NCI-H128 (cell line): ENCODE results near the gene UMPS.
A peak's percentile ranks its signal among the peaks of the same experiment; 100 is the strongest.

Experiments
- DNase-seq: peaks from one replicate; lab custom pipeline; 2025; ENCODE audit not compliant: unreplicated experiment; lab: John Stamatoyannopoulos, UW

Gene UMPS

GRCh38 chr3:124730129-124730940 is at the start of gene UMPS:
TSS of gene UMPS (plus strand) at chr3:124730452. CDS start at chr3:124730472, 20 bp downstream.
- peak; percentile 90 for DNase-seq

GRCh38 chr3:124680521-124680920 is 49.7 kb upstream of the UMPS start:
- no peak for DNase-seq

GRCh38 chr3:124682263-124682662 is 48.0 kb upstream of the UMPS start:
- no peak for DNase-seq

- no peak for DNase-seq
Measured at GRCh38 chr3:124684459-124684858, 45.8 kb upstream of the UMPS start.

GRCh38 chr3:124685067-124685466 is 45.2 kb upstream of the UMPS start:
- DNase-seq: no peak

- no peak for DNase-seq
Measured at GRCh38 chr3:124685481-124685880, 44.8 kb upstream of the UMPS start.

GRCh38 chr3:124686028-124686670 is 44.1 kb upstream of the UMPS start:
- no peak for DNase-seq

GRCh38 chr3:124688581-124689454 is 41.4 kb upstream of the UMPS start:
- peak; percentile 27 for DNase-seq

GRCh38 chr3:124691599-124691998 is 38.7 kb upstream of the UMPS start:
- no peak for DNase-seq

- DNase-seq: no peak
Measured at GRCh38 chr3:124694486-124694885, 35.8 kb upstream of the UMPS start.

- no peak for DNase-seq
Measured at GRCh38 chr3:124695369-124695768, 34.9 kb upstream of the UMPS start.

GRCh38 chr3:124696006-124696405 is 34.2 kb upstream of the UMPS start:
- no peak for DNase-seq

GRCh38 chr3:124697302-124697701 is 33.0 kb upstream of the UMPS start:
- no peak for DNase-seq

- DNase-seq: no peak
Measured at GRCh38 chr3:124698030-124698770, 32.1 kb upstream of the UMPS start.

- DNase-seq: no peak
Measured at GRCh38 chr3:124699051-124699450, 31.2 kb upstream of the UMPS start.

- DNase-seq: peak; percentile 11
Measured at GRCh38 chr3:124699686-124700396, 30.4 kb upstream of the UMPS start.

- no peak for DNase-seq
Measured at GRCh38 chr3:124700880-124701684, 29.2 kb upstream of the UMPS start.

GRCh38 chr3:124701687-124702086 is 28.6 kb upstream of the UMPS start:
- no peak for DNase-seq

GRCh38 chr3:124702950-124703349 is 27.3 kb upstream of the UMPS start:
- DNase-seq: no peak
